T-cell (primary cell): ENCODE measurements around the gene RTRAF. TPM values are rescaled to one million over a fixed set of nuclear protein-coding genes. Genes with fewer than 3 reads are reported as not detected.
A peak's percentile ranks its signal among the peaks of the same experiment; 100 is the strongest.

Experiments used
- ATAC-seq, 4 experiments: fragments of 200-7000 bp in 3 of 4; fragments of 150-1000 bp in 1 of 4; cut with Tn5 transposase; replicated peaks in 1 of 4; 1 replicate in 3 of 4; 2 replicates in 1 of 4; pipeline ENCODE4 v1.10.0; 2021; ENCODE audit warnings: moderate library complexity in 3 of 4, mild to moderate bottlenecking in 2 of 4, moderate number of reproducible peaks in 1 of 4
- CTCF ChIA-PET, 2 donors: fragments of 300-600 bp; sonication (Branson Sonifier 250); formaldehyde crosslinking; loops; one replicate each; lab custom pipeline; 2022; ENCODE audit warnings: antibody characterized with exemption in 2 of 2; lab: Charles Lee
- POLR2A ChIA-PET, 2 donors: fragments of 300-600 bp; sonication (Branson Sonifier 250); formaldehyde crosslinking; loops; one replicate each; lab custom pipeline; 2022; ENCODE audit warnings: antibody characterized with exemption in 2 of 2; lab: Charles Lee
- DNase-seq, 35 experiments: peaks; one replicate each; pipeline versions ENCODE4 v3.0.0 to v3.0.0-alpha.2; 2013 to 2023
- H3K27ac ChIP-seq: one replicate; pipeline ENCODE4 v1.5.1; 2013; ENCODE audit warnings: low read length
- H3K27me3 ChIP-seq, 2 experiments: replicated peaks in 1 of 2; 1 replicate in 1 of 2; 2 replicates in 1 of 2; pipeline versions ENCODE4 v1.6.1 to v1.7.0; 2013; ENCODE audit warnings: low read length in 1 of 2, mixed read lengths in 1 of 2; ENCODE audit not compliant: control insufficient read depth in 2 of 2, insufficient read depth in 2 of 2; ENCODE audit errors: extremely low read depth in 1 of 2
- H3K36me3 ChIP-seq, 2 donors: 1 replicate in 1 of 2; 2 replicates in 1 of 2; pipeline versions ENCODE4 v1.6.1 to v1.7.0; 2013; ENCODE audit warnings: low read length in 1 of 2; ENCODE audit not compliant: control insufficient read depth in 2 of 2, insufficient read depth in 1 of 2; ENCODE audit errors: extremely low read depth in 1 of 2
- H3K4me1 ChIP-seq, 2 experiments: 1 replicate in 1 of 2; 2 replicates in 1 of 2; pipeline versions ENCODE4 v1.6.1 to v1.7.0; 2013; ENCODE audit warnings: low read length in 2 of 2, mixed read lengths in 1 of 2; ENCODE audit not compliant: insufficient read depth in 2 of 2, control insufficient read depth in 1 of 2; ENCODE audit errors: extremely low read depth in 1 of 2
- H3K4me3 ChIP-seq, 2 donors: 1 replicate in 1 of 2; 2 replicates in 1 of 2; pipeline versions ENCODE4 v1.5.1 to v1.7.0; 2013; ENCODE audit warnings: mild to moderate bottlenecking in 2 of 2, low read length in 1 of 2, moderate library complexity in 1 of 2; ENCODE audit not compliant: control insufficient read depth in 1 of 2; ENCODE audit errors: extremely low read depth in 1 of 2
- H3K9me3 ChIP-seq: 2 replicates; pipeline ENCODE4 v1.7.0; 2013
- H3K27ac Mint-ChIP-seq, 2 donors: one replicate each; pipeline ENCODE4 v1.8.0; 2020 to 2021; ENCODE audit warnings: mild to moderate bottlenecking in 2 of 2, mixed read lengths in 2 of 2
- H3K27me3 Mint-ChIP-seq, 2 donors: one replicate each; pipeline ENCODE4 v1.8.0; 2021 to 2022; ENCODE audit warnings: mixed read lengths in 2 of 2
- H3K36me3 Mint-ChIP-seq: one replicate; pipeline ENCODE4 v1.8.0; 2021; ENCODE audit warnings: mixed read lengths
- H3K4me1 Mint-ChIP-seq, 3 donors: one replicate each; pipeline ENCODE4 v1.8.0; 2020 to 2022; ENCODE audit warnings: mixed read lengths in 3 of 3, mild to moderate bottlenecking in 1 of 3
- H3K4me3 Mint-ChIP-seq, 3 donors: one replicate each; pipeline ENCODE4 v1.8.0; 2020 to 2022; ENCODE audit warnings: mild to moderate bottlenecking in 3 of 3, mixed read lengths in 3 of 3, moderate library complexity in 3 of 3
- H3K9me3 Mint-ChIP-seq, 3 donors: one replicate each; pipeline ENCODE4 v1.8.0; 2020 to 2022; ENCODE audit warnings: mixed read lengths in 3 of 3
- WGBS: methylation state at CpG from one replicate; pipeline ENCODE4 v1.1.5; 2013; ENCODE audit warnings: missing lambda C conversion rate; ENCODE audit not compliant: insufficient coverage; 5-methylcytosine and 5-hydroxymethylcytosine counted together
- total RNA-seq, 35 experiments: library from RNA in 6 of 35; stranded (reverse) in 6 of 35; fragments of 120-200 nt in 1 of 35; gene quantifications; one replicate each; pipeline versions ENCODE4 v1.2.1 to v1.2.4 and lab custom pipeline; 2013 to 2026

Gene RTRAF
- total RNA-seq, 5 donors from 2014 or later (not counting 1 experiment from before 2014, with no cell fraction given): 97.4 to 139 (median 110) TPM

GRCh38 chr14:52006361-52006760 lies 17.0 kb downstream of the RTRAF start:
- no peaks in the 10 kb centered on the region for H3K4me1 ChIP-seq
- ATAC-seq: no peak
- H3K36me3 ChIP-seq: peaks cover 32 to 99% of the 10 kb centered on the region in 2 donors
- Mint-ChIP-seq H3K27me3 (no peaks in the 10 kb centered on the region), H3K27ac (no peak overlapping the region), H3K4me3 (no peak overlapping the region), H3K9me3 (no peaks in the 10 kb centered on the region), H3K36me3 (peaks cover 72% of the 10 kb centered on the region), H3K4me1 (peaks cover 0 to 5% (median 0%) of the 10 kb centered on the region in 3 donors)
- no peaks in the 10 kb centered on the region for H3K9me3 ChIP-seq
- ChIA-PET CTCF (interaction anchor here (0.5 to 1.6 kb wide), 4 partner anchors 9 to 1052 kb away, joined by 3 to 6 read pairs (median 3); no protein-coding TSS in a partner anchor), POLR2A (interaction anchor here in 1 of 2 donors (0.6 kb wide), 1 partner anchor 10 kb away, joined by 5 read pairs; no protein-coding TSS in a partner anchor)
- H3K4me3 ChIP-seq: no peak overlapping the region
- DNase-seq: no peak
- H3K27me3 ChIP-seq: no peaks in the 10 kb centered on the region
- 100% methylated on average over 3 of the region's 3 CpGs for WGBS
- no peak overlapping the region for H3K27ac ChIP-seq

- H3K9me3 Mint-ChIP-seq: no peaks in the 10 kb centered on the region
These were observed 17.9 kb downstream of the RTRAF start for GRCh38 chr14:52007211-52007610.

GRCh38 chr14:52007637-52008036 lies 18.3 kb downstream of the RTRAF start:
- Mint-ChIP-seq H3K9me3 (no peaks in the 10 kb centered on the region), H3K27me3 (no peaks in the 10 kb centered on the region), H3K4me3 (no peak overlapping the region), H3K4me1 (peaks cover 0 to 5% (median 0%) of the 10 kb centered on the region in 3 donors), H3K36me3 (peaks cover 71% of the 10 kb centered on the region), H3K27ac (peak overlapping the region in 1 of 2 donors; percentile 17)
- H3K9me3 ChIP-seq: no peaks in the 10 kb centered on the region
- peaks cover 28 to 90% of the 10 kb centered on the region in 2 donors for H3K36me3 ChIP-seq
- no peaks in the 10 kb centered on the region for H3K27me3 ChIP-seq
- H3K4me3 ChIP-seq: no peak overlapping the region
- H3K4me1 ChIP-seq: no peaks in the 10 kb centered on the region
- H3K27ac ChIP-seq: no peak overlapping the region
- WGBS: no CpG with 5 or more reads among the region's 1 CpG
- CTCF ChIA-PET: interaction anchor here in 1 of 2 donors (1.2 kb wide), 1 partner anchor 8 kb away, joined by 3 read pairs; no protein-coding TSS in a partner anchor
- no peak for DNase-seq
- POLR2A ChIA-PET: no interaction called here
- ATAC-seq: no peak

More at GRCh38 chr14:52007211-52007610, 17.9 kb downstream of the RTRAF start:
- peaks cover 0 to 5% (median 0%) of the 10 kb centered on the region in 3 donors for H3K4me1 Mint-ChIP-seq
- H3K4me1 ChIP-seq: no peaks in the 10 kb centered on the region
- H3K4me3 ChIP-seq: no peak overlapping the region
- POLR2A ChIA-PET: no interaction called here
- H3K36me3 ChIP-seq: peaks cover 31 to 94% of the 10 kb centered on the region in 2 donors
- DNase-seq: no peak
- CTCF ChIA-PET: interaction anchor here in 1 of 2 donors (1.2 kb wide), 1 partner anchor 8 kb away, joined by 3 read pairs; no protein-coding TSS in a partner anchor
- WGBS: no CpG with 5 or more reads among the region's 1 CpG
- H3K4me3 Mint-ChIP-seq: no peak overlapping the region
- no peaks in the 10 kb centered on the region for H3K27me3 ChIP-seq
- H3K27me3 Mint-ChIP-seq: no peaks in the 10 kb centered on the region
- no peak overlapping the region for H3K27ac ChIP-seq
- H3K27ac Mint-ChIP-seq: peak overlapping the region in 1 of 2 donors; percentile 17
- no peak for ATAC-seq
- H3K9me3 ChIP-seq: no peaks in the 10 kb centered on the region
- peaks cover 73% of the 10 kb centered on the region for H3K36me3 Mint-ChIP-seq

GRCh38 chr14:52008136-52008535 lies 18.8 kb downstream of the RTRAF start:
- Histone ChIP-seq H3K4me1 (no peaks in the 10 kb centered on the region), H3K27me3 (no peaks in the 10 kb centered on the region), H3K4me3 (no peak overlapping the region), H3K9me3 (no peaks in the 10 kb centered on the region), H3K36me3 (peaks cover 28 to 85% of the 10 kb centered on the region in 2 donors), H3K27ac (no peak overlapping the region)
- no peaks in the 10 kb centered on the region for H3K9me3 Mint-ChIP-seq
- POLR2A ChIA-PET: no interaction called here
- no peaks in the 10 kb centered on the region for H3K27me3 Mint-ChIP-seq
- 97% methylated on average over 3 of the region's 4 CpGs for WGBS
- CTCF ChIA-PET: no interaction called here
- H3K4me3 Mint-ChIP-seq: no peak overlapping the region
- no peak for ATAC-seq
- peaks cover 0 to 5% (median 0%) of the 10 kb centered on the region in 3 donors for H3K4me1 Mint-ChIP-seq
- H3K27ac Mint-ChIP-seq: no peak overlapping the region
- peaks cover 69% of the 10 kb centered on the region for H3K36me3 Mint-ChIP-seq
- no peak for DNase-seq

GRCh38 chr14:52010173-52010693 lies 20.9 kb downstream of the RTRAF start:
- H3K4me1 Mint-ChIP-seq: peaks cover 0 to 10% (median 3%) of the 10 kb centered on the region in 3 donors
- Histone ChIP-seq H3K4me1 (no peaks in the 10 kb centered on the region), H3K36me3 (peaks cover 24 to 64% of the 10 kb centered on the region in 2 donors), H3K27ac (no peak overlapping the region), H3K27me3 (peaks cover 0 to 3% of the 10 kb centered on the region in 2 experiments), H3K4me3 (no peak overlapping the region), H3K9me3 (no peaks in the 10 kb centered on the region)
- WGBS: 88% methylated on average over 2 of the region's 3 CpGs
- H3K27ac Mint-ChIP-seq: no peak overlapping the region
- H3K4me3 Mint-ChIP-seq: no peak overlapping the region
- ChIA-PET CTCF (interaction anchor here in 1 of 2 donors (0.5 kb wide), 1 partner anchor 55 kb away, joined by 3 read pairs; no protein-coding TSS in a partner anchor), POLR2A (interaction anchor here in 1 of 2 donors (0.6 kb wide), 1 partner anchor 722 kb away, joined by 3 read pairs; no protein-coding TSS in a partner anchor)
- ATAC-seq: no peak
- no peaks in the 10 kb centered on the region for H3K27me3 Mint-ChIP-seq
- H3K36me3 Mint-ChIP-seq: peaks cover 52% of the 10 kb centered on the region
- no peaks in the 10 kb centered on the region for H3K9me3 Mint-ChIP-seq
- no peak for DNase-seq

GRCh38 chr14:52011523-52011922 lies 22.2 kb downstream of the RTRAF start:
- ChIA-PET POLR2A (interaction anchor here in 1 of 2 donors (0.7 kb wide), 1 partner anchor 111 kb away, joined by 5 read pairs; no protein-coding TSS in a partner anchor), CTCF (no interaction called here)
- Histone ChIP-seq H3K36me3 (peaks cover 24 to 51% of the 10 kb centered on the region in 2 donors), H3K4me1 (no peaks in the 10 kb centered on the region), H3K4me3 (no peak overlapping the region), H3K27ac (no peak overlapping the region), H3K27me3 (peaks cover 0 to 3% of the 10 kb centered on the region in 2 experiments), H3K9me3 (no peaks in the 10 kb centered on the region)
- no peaks in the 10 kb centered on the region for H3K9me3 Mint-ChIP-seq
- peaks cover 0 to 10% (median 0%) of the 10 kb centered on the region in 3 donors for H3K4me1 Mint-ChIP-seq
- H3K36me3 Mint-ChIP-seq: peaks cover 39% of the 10 kb centered on the region
- no peak overlapping the region for H3K4me3 Mint-ChIP-seq
- H3K27me3 Mint-ChIP-seq: peaks cover 0 to 2% of the 10 kb centered on the region in 2 donors
- no peak for DNase-seq
- 98% methylated on average over 8 of the region's 9 CpGs for WGBS
- no peak for ATAC-seq
- H3K27ac Mint-ChIP-seq: no peak overlapping the region
